SK-N-SH treated with all-trans-retinoic acid at 6 μM for 48 hours (cell line): ENCODE data around the gene TAT.

Experiments
- ARNTL ChIP-seq: fragments of 450-650 bp; formaldehyde crosslinking; IDR thresholded peaks from 2 replicates; pipeline ENCODE4 v1.5.0; 2020; ENCODE audit warnings: low read depth, mild to moderate bottlenecking, moderate library complexity, borderline replicate concordance
- CSDC2 ChIP-seq: fragments of 250-450 bp; sonication (Bioruptor Pico); IDR thresholded peaks from 2 replicates; pipeline ENCODE4 v1.5.0; 2020; ENCODE audit warnings: mild to moderate bottlenecking, moderate library complexity
- CSRNP3 ChIP-seq: fragments of 250-450 bp; sonication (Bioruptor Pico); IDR thresholded peaks from 2 replicates; pipeline ENCODE4 v1.5.1; 2021; ENCODE audit warnings: mild to moderate bottlenecking, moderate library complexity
- ESRRG ChIP-seq: fragments of 250-450 bp; sonication (Bioruptor Pico); IDR thresholded peaks from 2 replicates; pipeline ENCODE4 v1.6.1; 2021; ENCODE audit warnings: mild to moderate bottlenecking
- GLIS3 ChIP-seq: fragments of 250-450 bp; sonication (Bioruptor Pico); IDR thresholded peaks from 2 replicates; pipeline ENCODE4 v1.5.0; 2020; ENCODE audit warnings: mild to moderate bottlenecking, moderate library complexity
- ISL1 ChIP-seq: fragments of 250-450 bp; sonication (Bioruptor Pico); IDR thresholded peaks from 2 replicates; pipeline ENCODE4 v2.1.2; 2022; ENCODE audit warnings: mild to moderate bottlenecking, moderate library complexity
- PATZ1 ChIP-seq: fragments of 250-450 bp; sonication (Bioruptor Pico); IDR thresholded peaks from 2 replicates; pipeline ENCODE4 v1.8.0; 2020; ENCODE audit warnings: mild to moderate bottlenecking, moderate library complexity, borderline replicate concordance
- RARB ChIP-seq: fragments of 250-450 bp; sonication (Bioruptor Pico); IDR thresholded peaks from 2 replicates; pipeline ENCODE4 v1.8.0; 2021; ENCODE audit warnings: mild to moderate bottlenecking, moderate library complexity
- TCF4 ChIP-seq: fragments of 250-450 bp; sonication (Bioruptor Pico); IDR thresholded peaks from 2 replicates; pipeline ENCODE4 v1.8.0; 2021; ENCODE audit warnings: mild to moderate bottlenecking, moderate library complexity, borderline replicate concordance
- TSHZ2 ChIP-seq: fragments of 250-450 bp; sonication (Bioruptor Pico); IDR thresholded peaks from 2 replicates; pipeline ENCODE4 v1.5.0; 2020; ENCODE audit warnings: mild to moderate bottlenecking, moderate library complexity
- ZFP3 ChIP-seq: fragments of 250-450 bp; sonication (Bioruptor Pico); IDR thresholded peaks from 2 replicates; pipeline ENCODE4 v1.5.0; 2020; ENCODE audit warnings: mild to moderate bottlenecking, moderate library complexity
- ZFP30 ChIP-seq: fragments of 450-650 bp; formaldehyde crosslinking; IDR thresholded peaks from 2 replicates; pipeline ENCODE4 v1.5.0; 2022; ENCODE audit warnings: mild to moderate bottlenecking, moderate library complexity
- ZNF8 ChIP-seq: fragments of 450-650 bp; formaldehyde crosslinking; IDR thresholded peaks from 2 replicates; pipeline ENCODE4 v1.5.0; 2020; ENCODE audit warnings: mild to moderate bottlenecking, moderate library complexity
- TF ChIP-seq, protein P1 (sequence below): fragments of 250-450 bp; sonication (Bioruptor Pico); IDR thresholded peaks from 2 replicates; pipeline ENCODE4 v1.5.1; 2020; ENCODE audit warnings: low read depth, mild to moderate bottlenecking, moderate library complexity

DNA sequence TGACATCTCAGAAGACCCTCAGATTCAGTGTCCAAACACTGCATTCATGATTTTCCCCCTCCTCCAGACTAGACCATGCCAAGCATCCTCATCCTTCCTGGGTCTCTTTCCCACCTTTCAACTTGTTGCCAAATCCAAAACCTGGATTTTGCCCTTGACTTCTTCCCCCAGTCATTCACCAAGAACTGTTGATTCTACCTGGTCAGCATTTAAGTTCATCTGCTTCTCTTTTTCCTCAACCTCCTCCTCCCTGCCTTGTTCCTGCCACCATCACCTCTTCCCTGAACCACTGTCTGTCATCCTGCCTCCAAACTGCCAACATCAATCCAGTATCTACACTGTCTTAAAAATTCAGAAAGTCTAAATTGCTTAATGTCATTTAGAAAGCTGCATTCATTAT is 29.7 kb downstream of the TAT start:
- TF ChIP-seq CSRNP3 (CRISPR knock-in tag) (no peak), ZNF8 (CRISPR knock-in tag) (no peak), PATZ1 (CRISPR knock-in tag) (no peak), ZFP3 (CRISPR knock-in tag) (no peak), RARB (CRISPR knock-in tag) (no peak), ISL1 (CRISPR knock-in tag) (no peak), GLIS3 (CRISPR knock-in tag) (no peak), ZFP30 (CRISPR knock-in tag) (no peak), ARNTL (CRISPR knock-in tag) (no peak), TSHZ2 (CRISPR knock-in tag) (no peak), CSDC2 (no peak), ESRRG (no peak), TCF4 (CRISPR knock-in tag) (no peak)
- TF ChIP-seq, protein P1, sequence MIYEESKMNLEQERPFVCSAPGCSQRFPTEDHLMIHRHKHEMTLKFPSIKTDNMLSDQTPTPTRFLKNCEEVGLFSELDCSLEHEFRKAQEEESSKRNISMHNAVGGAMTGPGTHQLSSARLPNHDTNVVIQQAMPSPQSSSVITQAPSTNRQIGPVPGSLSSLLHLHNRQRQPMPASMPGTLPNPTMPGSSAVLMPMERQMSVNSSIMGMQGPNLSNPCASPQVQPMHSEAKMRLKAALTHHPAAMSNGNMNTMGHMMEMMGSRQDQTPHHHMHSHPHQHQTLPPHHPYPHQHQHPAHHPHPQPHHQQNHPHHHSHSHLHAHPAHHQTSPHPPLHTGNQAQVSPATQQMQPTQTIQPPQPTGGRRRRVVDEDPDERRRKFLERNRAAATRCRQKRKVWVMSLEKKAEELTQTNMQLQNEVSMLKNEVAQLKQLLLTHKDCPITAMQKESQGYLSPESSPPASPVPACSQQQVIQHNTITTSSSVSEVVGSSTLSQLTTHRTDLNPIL (CRISPR knock-in tag): no peak
